ENCODE results near the gene GPC3.
"Not testable (repeated sequence)": the region's sequence is repeated elsewhere in the genome, so short reads cannot be mapped to it uniquely, and the experiment has no call there.

The GPC3 gene

DNA sequence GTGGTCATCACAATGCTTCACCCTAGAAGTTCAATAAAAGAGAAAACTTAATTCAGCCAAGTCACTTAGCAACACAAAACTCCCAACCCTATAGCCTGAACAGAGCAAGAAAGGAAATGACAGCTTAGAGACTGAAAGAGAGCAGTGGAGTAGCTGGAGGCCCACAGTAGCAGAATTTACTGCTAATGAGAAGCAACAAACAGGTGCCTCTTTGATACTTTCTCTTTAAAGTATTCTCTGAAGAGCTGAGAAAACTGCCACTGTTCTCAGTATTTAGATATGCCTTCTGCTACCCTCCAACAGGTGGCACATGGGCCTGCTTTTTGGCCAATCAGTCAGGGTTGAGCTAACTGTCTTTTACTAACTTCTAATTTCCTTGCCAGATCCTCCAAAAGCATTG lies 240.0 kb downstream of the GPC3 start:
- H3K4me3 ChIP-seq (ENCODE audit: low read depth, low read length): no peak overlapping the region
- TF ChIP-seq, protein P1, sequence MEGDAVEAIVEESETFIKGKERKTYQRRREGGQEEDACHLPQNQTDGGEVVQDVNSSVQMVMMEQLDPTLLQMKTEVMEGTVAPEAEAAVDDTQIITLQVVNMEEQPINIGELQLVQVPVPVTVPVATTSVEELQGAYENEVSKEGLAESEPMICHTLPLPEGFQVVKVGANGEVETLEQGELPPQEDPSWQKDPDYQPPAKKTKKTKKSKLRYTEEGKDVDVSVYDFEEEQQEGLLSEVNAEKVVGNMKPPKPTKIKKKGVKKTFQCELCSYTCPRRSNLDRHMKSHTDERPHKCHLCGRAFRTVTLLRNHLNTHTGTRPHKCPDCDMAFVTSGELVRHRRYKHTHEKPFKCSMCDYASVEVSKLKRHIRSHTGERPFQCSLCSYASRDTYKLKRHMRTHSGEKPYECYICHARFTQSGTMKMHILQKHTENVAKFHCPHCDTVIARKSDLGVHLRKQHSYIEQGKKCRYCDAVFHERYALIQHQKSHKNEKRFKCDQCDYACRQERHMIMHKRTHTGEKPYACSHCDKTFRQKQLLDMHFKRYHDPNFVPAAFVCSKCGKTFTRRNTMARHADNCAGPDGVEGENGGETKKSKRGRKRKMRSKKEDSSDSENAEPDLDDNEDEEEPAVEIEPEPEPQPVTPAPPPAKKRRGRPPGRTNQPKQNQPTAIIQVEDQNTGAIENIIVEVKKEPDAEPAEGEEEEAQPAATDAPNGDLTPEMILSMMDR (conservative IDR thresholded peaks at IDR 0.05; ENCODE audit: low read depth, low read length): no peak
- no peak for DNase-seq (ENCODE audit: low read depth)

DNA sequence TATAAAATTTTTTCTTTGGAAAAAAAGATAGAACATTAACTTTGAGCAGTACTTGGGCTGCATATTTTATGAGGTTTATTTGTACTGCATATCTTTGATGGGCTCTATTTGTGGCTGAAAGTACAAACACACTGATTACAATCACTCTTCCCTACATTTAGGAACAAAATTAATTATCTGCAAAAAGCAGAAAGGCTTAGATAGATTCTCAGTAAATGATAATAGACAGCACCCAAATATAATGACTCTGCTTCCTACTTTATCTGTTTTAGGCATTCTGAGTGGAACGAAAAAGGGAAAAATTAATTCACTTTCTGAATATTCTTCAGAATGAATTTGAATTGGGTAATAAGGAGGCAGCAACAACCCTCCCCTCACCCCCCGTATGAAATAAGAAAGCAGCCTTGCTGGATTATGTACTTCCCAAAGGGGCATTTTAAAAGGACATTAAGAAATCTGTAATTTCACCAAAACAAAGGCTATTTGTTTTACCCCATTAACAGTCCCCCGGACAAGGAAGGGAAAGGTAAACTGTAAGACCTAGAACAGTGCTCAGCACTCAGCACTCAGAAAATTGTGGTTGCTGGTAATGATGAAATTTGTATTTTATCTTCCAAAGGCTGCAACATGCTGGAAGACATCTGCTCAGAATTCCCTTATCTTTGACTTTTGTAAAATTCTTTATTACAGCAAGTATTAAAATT lies 242.6 kb downstream of the GPC3 start:
- TF ChIP-seq, protein P1 (conservative IDR thresholded peaks at IDR 0.05; ENCODE audit: low read depth, low read length): no peak
- DNase-seq (ENCODE audit: low read depth): no peak

DNA sequence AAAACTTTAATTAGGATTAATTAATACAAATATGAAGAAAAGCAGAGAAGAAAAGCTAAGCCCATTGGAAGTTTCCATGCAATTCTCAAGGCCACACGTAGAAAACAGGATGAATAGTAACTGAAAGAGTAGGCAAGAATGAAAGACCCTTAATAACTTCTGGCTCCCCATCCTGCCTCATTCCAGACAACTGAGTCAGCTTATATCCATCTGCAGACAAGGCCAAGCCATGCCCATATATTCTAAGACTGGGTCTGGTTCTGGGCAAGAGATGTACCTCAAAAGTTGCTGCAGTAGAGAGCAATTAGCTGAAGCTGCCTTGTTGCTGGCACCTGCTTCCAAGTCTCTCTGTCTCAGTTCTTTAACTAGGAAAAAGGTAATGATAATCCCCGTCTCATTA lies 244.1 kb downstream of the GPC3 start:
- TF ChIP-seq, protein P1 (conservative IDR thresholded peaks at IDR 0.05; ENCODE audit: low read depth, low read length): no peak
- peak; percentile 8 for DNase-seq (ENCODE audit: low read depth)
- H3K4me3 ChIP-seq (ENCODE audit: low read depth, low read length): no peak overlapping the region

More for the DNA sequence above, 242.6 kb downstream of the GPC3 start:
- H3K4me3 ChIP-seq (ENCODE audit: low read depth, low read length): no peak overlapping the region

DNA sequence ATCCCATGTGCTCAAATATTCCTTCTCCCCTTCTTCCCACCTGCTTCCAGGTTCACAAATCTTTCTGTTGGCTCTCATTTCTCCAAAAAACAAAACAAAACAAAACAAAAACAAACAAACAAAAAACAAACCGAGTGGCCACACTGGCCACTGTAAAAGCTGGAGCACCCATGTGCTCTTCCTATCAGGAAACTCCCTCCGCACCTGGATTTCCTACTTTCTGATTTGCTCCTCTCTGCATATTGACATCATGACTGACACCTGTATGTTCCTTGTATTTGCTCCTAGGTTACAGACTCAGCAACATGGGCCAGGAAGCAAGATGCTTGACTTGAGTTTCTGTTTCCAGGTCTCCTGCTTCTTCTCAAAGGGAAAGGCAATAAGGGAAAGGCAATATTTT lies 258.8 kb downstream of the GPC3 start:
- H3K4me3 ChIP-seq (ENCODE audit: low read depth, low read length): no peak overlapping the region
- no peak for DNase-seq (ENCODE audit: low read depth)
- TF ChIP-seq, protein P1 (conservative IDR thresholded peaks at IDR 0.05; ENCODE audit: low read depth, low read length): no peak

DNA sequence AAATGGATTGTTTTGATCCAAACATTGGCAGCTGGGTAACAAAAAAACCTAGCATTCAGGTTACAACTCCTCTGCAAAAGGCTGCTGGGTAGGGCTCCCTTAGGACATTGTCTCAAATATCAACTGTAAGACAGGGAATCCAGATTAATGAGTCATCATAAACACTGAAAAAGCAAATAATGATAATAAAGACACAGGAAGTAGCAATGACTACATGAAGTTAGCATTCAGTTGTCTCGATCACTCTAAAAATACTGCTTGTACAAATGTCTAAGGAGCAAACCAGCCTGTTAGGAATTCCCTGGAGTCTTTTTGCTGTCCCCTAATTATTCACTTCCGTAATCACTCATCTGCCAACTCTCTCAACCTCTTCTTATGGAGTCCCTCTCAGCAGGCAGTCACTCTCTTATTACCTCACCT lies 259.2 kb downstream of the GPC3 start:
- DNase-seq (ENCODE audit: low read depth): peak; percentile 77
- TF ChIP-seq, protein P1 (conservative IDR thresholded peaks at IDR 0.05; ENCODE audit: low read depth, low read length): no peak
- H3K4me3 ChIP-seq (ENCODE audit: low read depth, low read length): no peak overlapping the region

DNA sequence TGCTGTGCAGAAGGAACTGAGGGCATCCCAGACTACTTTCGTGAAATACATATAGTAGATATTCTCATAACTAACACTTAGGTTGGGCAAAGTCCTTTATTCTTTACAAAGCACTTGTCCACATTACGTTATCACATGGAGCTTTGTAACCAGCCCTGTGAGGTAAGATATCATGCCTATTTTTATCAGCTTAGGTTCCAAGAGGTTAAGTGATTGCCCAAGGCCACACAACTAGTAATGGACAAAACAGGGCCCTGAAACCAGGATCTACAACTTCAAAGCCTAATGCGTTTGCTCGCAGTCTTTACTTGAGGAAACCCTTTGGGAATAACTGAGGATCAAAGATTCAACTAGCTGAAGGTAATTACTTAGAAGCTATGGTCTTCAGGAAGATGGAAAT lies 261.5 kb downstream of the GPC3 start:
- TF ChIP-seq, protein P1 (conservative IDR thresholded peaks at IDR 0.05; ENCODE audit: low read depth, low read length): no peak
- H3K4me3 ChIP-seq (ENCODE audit: low read depth, low read length): no peak overlapping the region

DNA sequence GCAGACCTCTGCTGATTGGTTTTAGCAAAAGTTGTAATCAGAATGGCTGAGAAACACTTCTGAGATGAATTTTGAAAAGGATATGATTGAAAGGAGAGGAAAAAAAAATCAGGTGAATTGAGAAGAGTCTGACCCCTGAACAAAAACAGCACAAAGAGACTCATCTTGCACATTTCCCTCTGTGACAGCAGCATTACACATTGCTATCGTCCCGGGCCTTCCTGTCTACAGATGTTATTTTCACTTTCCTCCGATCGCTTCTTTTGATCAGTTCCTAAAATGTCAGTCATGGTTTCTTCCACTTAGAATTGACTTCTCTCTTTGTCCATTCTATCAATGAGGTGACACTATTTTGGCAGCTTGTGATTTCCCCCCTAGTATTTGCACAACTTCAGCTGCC lies 262.6 kb downstream of the GPC3 start:
- TF ChIP-seq, protein P1 (conservative IDR thresholded peaks at IDR 0.05; ENCODE audit: low read depth, low read length): no peak
- DNase-seq (ENCODE audit: low read depth): no peak

More for the DNA sequence above, 261.5 kb downstream of the GPC3 start:
- DNase-seq (ENCODE audit: low read depth): no peak

DNA sequence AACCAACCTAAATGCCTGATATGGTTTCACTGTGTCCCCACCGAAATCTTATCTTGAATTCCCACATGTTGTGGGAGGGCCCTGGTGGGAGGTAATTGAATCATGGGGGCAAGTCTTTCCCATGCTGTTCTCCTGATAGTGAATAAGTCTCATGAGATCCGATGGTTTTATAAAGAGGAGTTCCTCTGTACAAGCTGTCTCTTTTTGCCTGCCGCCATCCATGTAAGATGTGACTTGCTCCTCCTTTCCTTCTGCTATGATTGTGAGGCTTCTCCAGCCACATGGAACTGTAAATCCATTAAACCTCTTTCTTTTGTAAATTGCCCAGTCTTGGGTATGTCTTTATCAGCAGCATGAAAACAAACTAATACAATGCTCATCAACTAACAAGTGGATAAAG lies 265.1 kb downstream of the GPC3 start:
- H3K4me3 ChIP-seq (ENCODE audit: low read depth, low read length); DNase-seq (ENCODE audit: low read depth): not testable (repeated sequence)

More for the DNA sequence above, 262.6 kb downstream of the GPC3 start:
- H3K4me3 ChIP-seq (ENCODE audit: low read depth, low read length): no peak overlapping the region

All from choroid plexus epithelial cell (primary cell).